Measurements from ENCODE around the gene MRPL53. TPM values are rescaled to one million over a fixed set of nuclear protein-coding genes. Genes with fewer than 3 reads are reported as not detected.

The MRPL53 gene
- polyA plus RNA-seq, 1 donor from 2014 or later = 144 TPM

- no peaks in the 10 kb centered on the region for H3K9me3 Mint-ChIP-seq
- H3K36me3 Mint-ChIP-seq = no peaks in the 10 kb centered on the region
- H3K4me1 Mint-ChIP-seq = peaks cover 11 to 18% (median 18%) of the 10 kb centered on the region in 3 donors
- no peak overlapping the region for H3K27ac Mint-ChIP-seq
- H3K27me3 Mint-ChIP-seq = peaks cover 16% of the 10 kb centered on the region
- peak overlapping the region; percentile 48 to 91 (median 76) for H3K4me3 Mint-ChIP-seq
Measured at GRCh38 chr2:74439803-74440377, 32.6 kb downstream of the MRPL53 start.

- Mint-ChIP-seq H3K4me3 (peak overlapping the region in 3 of 4 donors; percentile 27 to 65 (median 55)), H3K36me3 (no peaks in the 10 kb centered on the region), H3K27ac (peak overlapping the region in 2 of 3 donors; percentile 11 to 20), H3K9me3 (no peaks in the 10 kb centered on the region), H3K4me1 (peaks cover 11 to 18% (median 18%) of the 10 kb centered on the region in 3 donors), H3K27me3 (peaks cover 16% of the 10 kb centered on the region)
Measured at GRCh38 chr2:74439373-74439772, 33.1 kb downstream of the MRPL53 start.

GRCh38 chr2:74438248-74438647 is 34.2 kb downstream of the MRPL53 start:
- Mint-ChIP-seq H3K4me3 (no peak overlapping the region), H3K27me3 (peaks cover 16% of the 10 kb centered on the region), H3K4me1 (peaks cover 11 to 16% (median 15%) of the 10 kb centered on the region in 3 donors), H3K27ac (peak overlapping the region in 1 of 3 donors; percentile 98), H3K9me3 (no peaks in the 10 kb centered on the region), H3K36me3 (no peaks in the 10 kb centered on the region)

- Mint-ChIP-seq H3K4me3 (peak overlapping the region in 1 of 4 donors; percentile 21), H3K36me3 (no peaks in the 10 kb centered on the region), H3K4me1 (peaks cover 10 to 15% (median 14%) of the 10 kb centered on the region in 3 donors), H3K27ac (no peak overlapping the region), H3K9me3 (no peaks in the 10 kb centered on the region), H3K27me3 (peaks cover 7% of the 10 kb centered on the region)
Measured at GRCh38 chr2:74436848-74437695, 35.4 kb downstream of the MRPL53 start.

- Mint-ChIP-seq H3K27me3 (peaks cover 5% of the 10 kb centered on the region), H3K4me3 (no peak overlapping the region), H3K9me3 (no peaks in the 10 kb centered on the region), H3K4me1 (peaks cover 10 to 15% (median 14%) of the 10 kb centered on the region in 3 donors), H3K36me3 (no peaks in the 10 kb centered on the region), H3K27ac (no peak overlapping the region)
Measured at GRCh38 chr2:74436111-74436805, 36.2 kb downstream of the MRPL53 start.

- no peaks in the 10 kb centered on the region for H3K36me3 Mint-ChIP-seq
- no peaks in the 10 kb centered on the region for H3K4me1 Mint-ChIP-seq
- no peak overlapping the region for H3K4me3 Mint-ChIP-seq
- no peaks in the 10 kb centered on the region for H3K9me3 Mint-ChIP-seq
- H3K27me3 Mint-ChIP-seq = no peaks in the 10 kb centered on the region
- H3K27ac Mint-ChIP-seq = no peak overlapping the region
Measured at GRCh38 chr2:74430502-74430901, 42.0 kb downstream of the MRPL53 start.

GRCh38 chr2:74429487-74430451 is 42.7 kb downstream of the MRPL53 start:
- H3K27me3 Mint-ChIP-seq = no peaks in the 10 kb centered on the region
- no peaks in the 10 kb centered on the region for H3K9me3 Mint-ChIP-seq
- H3K4me3 Mint-ChIP-seq = no peak overlapping the region
- no peaks in the 10 kb centered on the region for H3K4me1 Mint-ChIP-seq
- H3K27ac Mint-ChIP-seq = no peak overlapping the region
- H3K36me3 Mint-ChIP-seq = no peaks in the 10 kb centered on the region

GRCh38 chr2:74428675-74429074 is 43.8 kb downstream of the MRPL53 start:
- no peaks in the 10 kb centered on the region for H3K4me1 Mint-ChIP-seq
- H3K27ac Mint-ChIP-seq = peak overlapping the region in 1 of 3 donors; percentile 35
- H3K4me3 Mint-ChIP-seq = no peak overlapping the region
- no peaks in the 10 kb centered on the region for H3K36me3 Mint-ChIP-seq
- no peaks in the 10 kb centered on the region for H3K9me3 Mint-ChIP-seq
- H3K27me3 Mint-ChIP-seq = no peaks in the 10 kb centered on the region

- H3K36me3 Mint-ChIP-seq = no peaks in the 10 kb centered on the region
- H3K4me1 Mint-ChIP-seq = peaks cover 0 to 3% (median 2%) of the 10 kb centered on the region in 3 donors
- no peaks in the 10 kb centered on the region for H3K9me3 Mint-ChIP-seq
- peak overlapping the region in 2 of 3 donors; percentile 51 to 83 for H3K27ac Mint-ChIP-seq
- H3K27me3 Mint-ChIP-seq = no peaks in the 10 kb centered on the region
- H3K4me3 Mint-ChIP-seq = no peak overlapping the region
Measured at GRCh38 chr2:74427551-74427950, 44.9 kb downstream of the MRPL53 start.

- Mint-ChIP-seq H3K9me3 (no peaks in the 10 kb centered on the region), H3K27me3 (no peaks in the 10 kb centered on the region), H3K4me1 (peaks cover 2 to 6% (median 3%) of the 10 kb centered on the region in 3 donors), H3K36me3 (no peaks in the 10 kb centered on the region), H3K27ac (peak overlapping the region in 2 of 3 donors; percentile 48 to 51), H3K4me3 (no peak overlapping the region)
Measured at GRCh38 chr2:74426181-74426758, 46.2 kb downstream of the MRPL53 start.

- Mint-ChIP-seq H3K4me1 (peaks cover 4 to 11% (median 5%) of the 10 kb centered on the region in 3 donors), H3K4me3 (peak overlapping the region in 1 of 4 donors; percentile 100), H3K36me3 (no peaks in the 10 kb centered on the region), H3K27ac (peak overlapping the region in 1 of 3 donors; percentile 1), H3K9me3 (no peaks in the 10 kb centered on the region), H3K27me3 (no peaks in the 10 kb centered on the region)
Measured at GRCh38 chr2:74425523-74425922, 47.0 kb downstream of the MRPL53 start.

- Mint-ChIP-seq H3K27me3 (no peaks in the 10 kb centered on the region), H3K27ac (peak overlapping the region in 1 of 3 donors; percentile 1), H3K36me3 (no peaks in the 10 kb centered on the region), H3K4me1 (peaks cover 8 to 16% (median 10%) of the 10 kb centered on the region in 3 donors), H3K9me3 (no peaks in the 10 kb centered on the region), H3K4me3 (peak overlapping the region in 2 of 4 donors; percentile 13 to 100)
Measured at GRCh38 chr2:74424995-74425406, 47.5 kb downstream of the MRPL53 start.

- Mint-ChIP-seq H3K27ac (peak overlapping the region in 1 of 3 donors; percentile 1), H3K36me3 (no peaks in the 10 kb centered on the region), H3K9me3 (no peaks in the 10 kb centered on the region), H3K27me3 (no peaks in the 10 kb centered on the region), H3K4me3 (peak overlapping the region in 1 of 4 donors; percentile 100), H3K4me1 (peaks cover 10 to 23% (median 13%) of the 10 kb centered on the region in 3 donors)
Measured at GRCh38 chr2:74424139-74424992, 48.1 kb downstream of the MRPL53 start.

Measured in IgD-negative memory B cell (primary cell).